HCT116 (cell line): ENCODE measurements around the gene HTRA3. TPM values are rescaled to one million over a fixed set of nuclear protein-coding genes. Genes with fewer than 3 reads are reported as not detected.

ENCODE experiments used
- ATAC-seq: fragments of 200-7000 bp; cut with Tn5 transposase; 2 replicates; pipeline ENCODE4 v1.9.1; 2020; ENCODE audit warnings: mild to moderate bottlenecking, moderate library complexity
- BruUV-seq: library from RNA; stranded (reverse); fragments of 400-500 nt; replicated peaks from 2 replicates; lab custom pipeline; 2021; lab: Mats Ljungman, UMichigan
- CTCF ChIA-PET: fragments of 300-600 bp; sonication (Branson Sonifier 250); formaldehyde crosslinking; loops from one replicate; lab custom pipeline; 2021; ENCODE audit warnings: antibody characterized with exemption; lab: Charles Lee
- POLR2A ChIA-PET: fragments of 300-600, 350-600 bp; sonication (Branson Sonifier 250); formaldehyde crosslinking; loops from one replicate; lab custom pipeline; 2021; ENCODE audit warnings: antibody characterized with exemption; lab: Charles Lee
- RAD21 ChIA-PET, 2 experiments: fragments of 300-600 bp; sonication (Branson Sonifier 250); formaldehyde crosslinking; loops; one replicate each; lab custom pipeline; 2023; ENCODE audit warnings: low total read pairs in 2 of 2; ENCODE audit not compliant: uncharacterized antibody in 2 of 2, unreplicated experiment in 2 of 2, low non-redundant PET in 1 of 2; lab: Charles Lee
- DNase-seq: peaks from one replicate; pipeline ENCODE4 v3.0.0-alpha.2; 2010; ENCODE audit warnings: low read depth, low spot score
- H2AFZ ChIP-seq: fragments of 200-600 bp; shearing (Covaris generic), sonication (generic); 2 replicates; pipeline ENCODE4 v1.6.1; 2017; ENCODE audit warnings: low read depth, mixed run types, mixed read lengths, antibody characterized with exemption, low read length; ENCODE audit not compliant: poor library complexity, severe bottlenecking
- H3K27ac ChIP-seq: 2 replicates; pipeline ENCODE4 v1.5.1; 2012; ENCODE audit warnings: low read depth, low read length
- H3K27me3 ChIP-seq: fragments of 200-600 bp; sonication (generic); 2 replicates; pipeline ENCODE4 v1.6.1; 2016; ENCODE audit warnings: mixed run types, low read length, mixed read lengths; ENCODE audit not compliant: insufficient read depth
- H3K36me3 ChIP-seq, 2 experiments: fragments of 200-500 bp in 1 of 2; fragments of 200-600 bp in 1 of 2; sonication (Bioruptor generic) in 1 of 2; sonication (generic) in 1 of 2; 2 replicates each; pipeline versions ENCODE4 v1.5.1 to v1.6.1; 2014 to 2016; ENCODE audit warnings: low read length in 2 of 2, inconsistent platforms in 1 of 2, mixed read lengths in 1 of 2, mixed run types in 1 of 2; ENCODE audit not compliant: insufficient read depth in 2 of 2, control insufficient read depth in 1 of 2
- H3K4me1 ChIP-seq, 2 experiments: fragments of 200-600 bp in 1 of 2; sonication (generic) in 1 of 2; 2 replicates each; pipeline versions ENCODE4 v1.5.1 to v1.6.1; 2012 to 2017; ENCODE audit warnings: low read length in 2 of 2, inconsistent platforms in 1 of 2, mild to moderate bottlenecking in 1 of 2, mixed read lengths in 1 of 2, mixed run types in 1 of 2, moderate library complexity in 1 of 2; ENCODE audit not compliant: insufficient read depth in 2 of 2, control insufficient read depth in 1 of 2
- H3K4me2 ChIP-seq: fragments of 200-600 bp; sonication (generic); 2 replicates; pipeline ENCODE4 v1.6.1; 2017; ENCODE audit warnings: mixed run types, low read length, mixed read lengths
- H3K4me3 ChIP-seq, 2 experiments: fragments of 200-600 bp in 1 of 2; sonication (generic) in 1 of 2; replicated peaks in 1 of 2; 2 replicates each; pipeline ENCODE4 v1.5.1; 2011 to 2016; ENCODE audit warnings: low read length in 2 of 2, control low read depth in 1 of 2, low read depth in 1 of 2, mild to moderate bottlenecking in 1 of 2, mixed read lengths in 1 of 2, mixed run types in 1 of 2
- H3K79me2 ChIP-seq: fragments of 200-600 bp; sonication (generic); 2 replicates; pipeline ENCODE4 v1.6.1; 2017; ENCODE audit warnings: mild to moderate bottlenecking, mixed run types, low read length, moderate library complexity, mixed read lengths; ENCODE audit not compliant: insufficient read depth
- H3K9ac ChIP-seq: fragments of 200-600 bp; sonication (generic); 2 replicates; pipeline ENCODE4 v1.6.1; 2016; ENCODE audit warnings: low read length, mixed read lengths
- H3K9me2 ChIP-seq: fragments of 200-600 bp; sonication (generic), shearing (Covaris generic); 2 replicates; pipeline ENCODE4 v1.6.1; 2017; ENCODE audit warnings: mixed run types, mild to moderate bottlenecking, moderate library complexity; ENCODE audit not compliant: insufficient read depth
- H3K9me3 ChIP-seq, 2 experiments: fragments of 200-500 bp in 1 of 2; fragments of 200-600 bp in 1 of 2; sonication (Bioruptor generic) in 1 of 2; sonication (generic) in 1 of 2; 2 replicates each; pipeline ENCODE4 v1.6.1; 2014 to 2017; ENCODE audit warnings: low read length in 2 of 2, mixed read lengths in 2 of 2, inconsistent platforms in 1 of 2, low read depth in 1 of 2, mild to moderate bottlenecking in 1 of 2, mixed run types in 1 of 2, moderate library complexity in 1 of 2; ENCODE audit not compliant: control insufficient read depth in 1 of 2, insufficient read depth in 1 of 2
- H4K20me1 ChIP-seq: fragments of 200-600 bp; sonication (generic), shearing (Covaris generic); 2 replicates; pipeline ENCODE4 v1.6.1; 2017; ENCODE audit warnings: mixed run types, mild to moderate bottlenecking, moderate library complexity; ENCODE audit not compliant: insufficient read depth
- CBX3 ChIP-seq: IDR thresholded peaks from 2 replicates; pipeline ENCODE4 v1.6.1; 2012; ENCODE audit warnings: low read depth
- CEBPB ChIP-seq: IDR thresholded peaks from 2 replicates; pipeline ENCODE4 v1.6.1; 2012; ENCODE audit warnings: low read depth
- CTCF ChIP-seq, 3 experiments: fragments of 200-600 bp in 1 of 3; sonication (generic) in 1 of 3; IDR thresholded peaks in 2 of 3; conservative IDR thresholded peaks in 1 of 3; 2 replicates each; pipeline ENCODE4 v1.5.1; 2012 to 2017; ENCODE audit warnings: low read depth in 2 of 3, low read length in 2 of 3, antibody characterized with exemption in 1 of 3, borderline replicate concordance in 1 of 3, control low read depth in 1 of 3, mild to moderate bottlenecking in 1 of 3, mixed read lengths in 1 of 3, mixed run types in 1 of 3, moderate library complexity in 1 of 3; ENCODE audit not compliant: insufficient read depth in 1 of 3
- EGR1 ChIP-seq: IDR thresholded peaks from 2 replicates; pipeline ENCODE4 v1.6.1; 2012; ENCODE audit warnings: low read depth
- ELF1 ChIP-seq: IDR thresholded peaks from 2 replicates; pipeline ENCODE4 v1.6.1; 2012; ENCODE audit warnings: low read depth, borderline replicate concordance
- EZH2 ChIP-seq: fragments of 200-600 bp; sonication (generic); IDR thresholded peaks from 2 replicates; pipeline ENCODE4 v1.6.1; 2017; ENCODE audit warnings: antibody characterized with exemption, mixed run types
- EZH2phosphoT487 ChIP-seq: fragments of 200-600 bp; IDR thresholded peaks from 2 replicates; pipeline ENCODE4 v1.6.1; 2018; ENCODE audit warnings: antibody characterized with exemption, borderline replicate concordance
- MAX ChIP-seq: IDR thresholded peaks from 2 replicates; pipeline ENCODE4 v1.6.1; 2012
- POLR2AphosphoS5 ChIP-seq: IDR thresholded peaks from 2 replicates; pipeline ENCODE4 v1.6.1; 2011; ENCODE audit warnings: mild to moderate bottlenecking, low read depth, low read length, moderate library complexity
- RAD21 ChIP-seq: IDR thresholded peaks from 2 replicates; pipeline ENCODE4 v1.6.1; 2012; ENCODE audit warnings: low read depth, mild to moderate bottlenecking
- REST ChIP-seq: IDR thresholded peaks from 2 replicates; pipeline ENCODE4 v1.6.1; 2012; ENCODE audit warnings: low read depth
- SIN3A ChIP-seq: IDR thresholded peaks from 2 replicates; pipeline ENCODE4 v1.6.1; 2012; ENCODE audit warnings: low read depth
- SP1 ChIP-seq: IDR thresholded peaks from 2 replicates; pipeline ENCODE4 v1.6.1; 2012; ENCODE audit warnings: low read depth
- SRF ChIP-seq: IDR thresholded peaks from 2 replicates; pipeline ENCODE4 v1.6.1; 2012; ENCODE audit warnings: low read depth
- TCF7L2 ChIP-seq: IDR thresholded peaks from 2 replicates; pipeline ENCODE4 v1.7.0; 2011; ENCODE audit warnings: borderline replicate concordance, inconsistent platforms; ENCODE audit not compliant: insufficient read depth, insufficient read length; ENCODE audit errors: extremely low read depth
- YY1 ChIP-seq: IDR thresholded peaks from 2 replicates; pipeline ENCODE4 v1.6.1; 2011; ENCODE audit warnings: low read length, low read depth, moderate library complexity, mild to moderate bottlenecking; ENCODE audit not compliant: insufficient replicate concordance; ENCODE audit errors: extremely low read depth
- ZBTB33 ChIP-seq: IDR thresholded peaks from 2 replicates; pipeline ENCODE4 v1.6.1; 2011; ENCODE audit warnings: mild to moderate bottlenecking, low read length, moderate library complexity; ENCODE audit not compliant: insufficient replicate concordance; ENCODE audit errors: extremely low read depth
- ZFX ChIP-seq: fragments of 450-650 bp; IDR thresholded peaks from 2 replicates; pipeline ENCODE4 v1.6.1; 2017
- ZNF274 ChIP-seq: fragments of 200-500 bp; sonication (Bioruptor generic); IDR thresholded peaks from 2 replicates; pipeline ENCODE4 v1.6.1; 2014; ENCODE audit warnings: mild to moderate bottlenecking, low read depth, low read length, inconsistent platforms
- intact Hi-C: fragments of 100-400 bp; cut with micrococcal nuclease; formaldehyde crosslinking; loops from 2 replicates; pipeline ENCODE4 v1.10.0; 2022
- total RNA-seq: library from RNA; stranded (reverse); gene quantifications from one replicate; pipeline ENCODE4 v1.2.1, GENCODE V29; 2021; ENCODE audit not compliant: unreplicated experiment

Gene HTRA3
- total RNA-seq, 1 experiment from 2014 or later: not detected

- Histone ChIP-seq H3K9me2 (no peaks in the 10 kb centered on the region), H3K27ac (no peak overlapping the region), H3K4me3 (no peak overlapping the region), H3K27me3 (no peaks in the 10 kb centered on the region), H3K9me3 (no peaks in the 10 kb centered on the region), H3K36me3 (no peaks in the 10 kb centered on the region), H2AFZ (no peak overlapping the region), H3K9ac (no peak overlapping the region), H3K4me2 (no peak overlapping the region), H4K20me1 (no peaks in the 10 kb centered on the region), H3K4me1 (no peaks in the 10 kb centered on the region), H3K79me2 (no peaks in the 10 kb centered on the region)
- BruUV-seq: no TSS peak
- RAD21 ChIA-PET: no interaction called here
- POLR2A ChIA-PET: no interaction called here
- intact Hi-C loops: no loop called here
- CTCF ChIA-PET: interaction anchor here (1.7 kb wide), 1 partner anchor 59 kb away, joined by 5 read pairs; no protein-coding TSS in a partner anchor
- TF ChIP-seq RAD21 (no peak), YY1 (no peak), CBX3 (no peak), SIN3A (no peak), TCF7L2 (no peak), EZH2 (no peak), CTCF (IDR thresholded peaks at IDR 0.05 in 2 of 3, conservative IDR thresholded peaks at IDR 0.05 in 1 of 3; ENCODE audit: borderline replicate concordance in 1 of 3, insufficient read depth in 1 of 3, low read depth in 2 of 3, low read length in 2 of 3) (no peak), ZBTB33 (no peak), REST (no peak), MAX (no peak), ZFX (no peak), EGR1 (no peak), SP1 (no peak), SRF (no peak), EZH2phosphoT487 (no peak), ZNF274 (no peak), CEBPB (no peak), POLR2AphosphoS5 (no peak), ELF1 (no peak)
- DNase-seq (no peak), ATAC-seq (no peak)
Observed at GRCh38 chr4:8235686-8236085, 33.9 kb upstream of the HTRA3 start.
